HG02938 (cell line): ENCODE measurements around the gene ZNF573.

Experiments
- ATAC-seq: cut with Tn5 transposase; IDR thresholded peaks from one replicate; pipeline ENCODE4 v1.9.1; 2021; ENCODE audit warnings: mild to moderate bottlenecking, moderate library complexity; ENCODE audit not compliant: unreplicated experiment

ZNF573 gene

DNA sequence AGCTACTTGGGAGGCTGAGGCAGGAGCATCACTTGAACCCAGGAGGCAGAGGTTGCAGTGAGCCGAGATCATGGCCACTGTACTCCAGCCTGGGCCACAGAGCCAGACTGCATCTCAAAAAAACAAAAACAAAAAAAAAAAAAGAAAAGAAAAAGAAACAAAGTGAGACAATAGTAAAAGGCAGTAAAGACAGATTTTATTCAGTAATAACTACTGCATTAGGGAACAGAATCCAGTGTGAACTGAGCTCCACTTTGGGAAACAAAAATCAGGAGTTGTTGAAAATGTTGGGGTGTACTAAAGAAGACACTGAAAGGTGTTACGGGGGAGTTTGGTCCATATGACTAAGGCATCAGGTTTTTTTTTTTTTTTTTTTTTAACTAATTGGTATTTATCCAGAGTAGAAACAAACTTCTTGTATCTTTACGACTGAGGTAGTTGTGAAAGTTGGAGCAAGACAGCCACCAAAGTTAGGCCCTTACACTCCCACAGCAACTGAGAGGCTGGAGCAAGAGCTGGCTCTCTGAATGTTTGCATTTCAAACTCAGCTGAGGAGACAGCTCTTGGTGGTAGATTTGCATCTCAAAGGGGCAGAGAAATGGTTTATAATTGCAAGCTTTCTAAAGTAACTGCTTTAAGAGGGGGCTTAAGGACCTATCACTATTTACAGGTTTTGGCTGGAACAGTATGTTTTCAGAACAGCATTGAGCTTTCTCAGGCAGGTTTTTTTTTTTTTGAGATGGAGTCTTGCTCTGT is 84.1 kb downstream of the ZNF573 start:
- no peak for ATAC-seq

- ATAC-seq: no peak
These were observed 86.3 kb downstream of the ZNF573 start for GRCh38 chr19:37692956-37693620.

- no peak for ATAC-seq
These were observed 87.4 kb downstream of the ZNF573 start for GRCh38 chr19:37691881-37692504.
